GM18507 (cell line): ENCODE results near the gene LYZL1.
"Not testable (repeated sequence)": the region's sequence is repeated elsewhere in the genome, so short reads cannot be mapped to it uniquely, and the experiment has no call there.

Experiments
- DNase-seq: peaks from one replicate; pipeline ENCODE4 v3.0.0; 2011; ENCODE audit warnings: low read depth; ENCODE audit not compliant: insufficient read length; ENCODE audit errors: extremely low spot score
- FAIRE-seq: peaks from 2 replicates; lab custom pipeline; 2011; peaks lifted over from hg19 to GRCh38; lab: Jason Lieb, UNC

The LYZL1 gene

DNA sequence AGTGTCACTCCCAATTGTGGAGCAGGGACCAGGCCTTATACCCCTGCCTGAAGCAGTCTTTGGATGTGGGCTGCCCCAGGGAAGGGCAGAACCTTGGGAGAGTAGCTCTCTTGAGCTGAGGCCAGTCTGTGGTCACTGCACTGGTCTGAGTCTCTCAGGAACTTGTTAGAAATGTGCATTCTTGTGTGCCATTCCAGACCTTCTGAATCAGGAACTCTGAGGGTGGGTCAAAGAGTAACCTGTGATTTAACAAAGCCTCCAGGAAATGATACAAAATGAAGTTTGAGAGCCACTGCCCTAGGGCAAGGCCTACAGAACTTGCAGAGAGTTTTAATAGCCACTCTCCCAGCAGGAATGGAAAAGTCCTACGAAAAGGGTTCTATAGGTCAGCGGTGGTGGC is 68.1 kb downstream of the LYZL1 start:
- DNase-seq (no peak), FAIRE-seq (no peak)

DNA sequence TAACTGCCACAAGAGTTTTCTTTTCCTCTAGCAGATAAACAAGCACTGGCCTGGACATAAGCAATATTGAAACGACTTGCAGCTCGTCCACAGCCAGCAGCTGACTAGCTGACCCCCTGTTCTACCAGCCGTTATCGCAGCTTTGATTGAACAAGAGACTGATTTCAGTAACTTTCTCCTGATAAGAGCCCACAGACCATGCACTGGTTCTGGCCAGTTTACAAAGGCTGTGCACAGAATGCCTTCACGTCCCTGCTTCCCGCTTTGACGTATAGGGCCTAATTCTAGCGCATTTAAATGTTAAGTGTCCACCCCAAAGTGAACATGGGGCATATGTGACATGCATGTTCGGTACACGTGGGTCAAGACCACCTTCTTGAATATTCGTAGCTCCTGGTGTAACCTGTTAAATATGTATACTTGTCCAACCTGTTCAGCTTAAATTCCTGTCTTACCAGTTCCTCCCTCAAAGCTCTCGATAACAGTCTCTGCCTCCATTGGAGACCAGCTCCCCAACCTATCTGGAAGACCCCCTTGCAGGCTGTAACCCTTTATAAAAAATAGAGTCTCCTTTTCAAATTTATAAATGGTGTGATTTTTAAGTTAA is 69.2 kb downstream of the LYZL1 start:
- no peak for DNase-seq
- FAIRE-seq, result no peak

DNA sequence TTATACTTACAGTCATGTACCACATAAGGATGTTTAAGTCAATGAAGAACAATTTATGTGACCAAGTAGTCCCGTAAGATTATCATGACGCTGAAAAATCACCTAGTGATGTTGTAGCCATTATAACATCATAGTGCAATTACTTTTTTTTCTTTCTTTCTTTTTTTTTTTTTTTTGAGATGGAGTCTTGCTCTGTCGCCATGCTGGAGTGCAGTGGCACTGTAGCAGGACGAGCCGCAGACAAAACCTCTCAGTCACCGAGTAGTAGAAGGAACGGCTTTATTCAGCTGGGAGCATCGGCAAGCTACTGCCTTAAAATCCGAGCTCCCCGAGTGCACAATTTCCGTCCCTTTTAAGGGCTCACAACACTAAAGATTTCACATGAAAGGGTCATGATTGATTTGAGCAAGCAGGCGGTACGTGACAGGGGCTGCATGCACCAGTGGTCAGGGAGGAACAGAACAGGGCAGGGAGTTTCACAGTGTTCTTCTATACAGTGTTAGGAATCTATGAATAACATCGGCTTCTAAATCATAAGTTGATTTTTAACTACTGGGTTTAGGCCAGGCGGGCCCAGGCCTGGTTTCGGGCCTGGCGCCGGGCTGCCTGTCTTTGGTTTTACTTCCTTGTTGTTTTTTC is 71.5 kb downstream of the LYZL1 start:
- not testable (repeated sequence) for DNase-seq, FAIRE-seq
